ENCODE data around the gene NR2F6.

Gene NR2F6

DNA sequence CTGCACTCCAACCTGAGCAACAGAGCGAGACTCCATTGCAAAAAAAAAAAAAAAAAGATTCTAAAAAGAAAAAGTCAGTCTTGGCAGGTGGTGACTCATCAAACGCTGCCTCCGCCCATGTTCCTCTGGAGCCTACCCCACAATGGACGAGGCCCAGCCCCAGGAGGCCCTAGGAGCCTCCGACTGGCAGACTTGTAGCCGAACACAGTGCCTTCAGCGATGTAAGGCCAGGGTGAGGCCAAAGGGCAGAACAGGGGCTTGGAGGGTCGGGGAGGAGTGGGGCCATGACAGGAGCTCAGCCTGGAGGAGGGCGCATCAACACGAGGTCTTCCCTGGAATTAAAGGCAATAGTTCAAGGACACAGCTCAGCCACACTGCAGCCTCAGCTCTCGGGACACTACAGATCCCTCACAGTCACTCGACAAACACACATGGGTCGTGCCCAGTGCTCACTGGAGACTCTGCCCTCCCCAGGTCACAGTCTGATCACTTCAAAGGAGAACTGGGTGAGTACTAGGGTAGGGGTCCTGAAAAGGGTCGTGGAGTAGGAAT is 25.4 kb downstream of the NR2F6 start:
- in situ Hi-C loops (cut with MboI; ENCODE audit: low pct_unique_long_range_greater_than_20kb, low sequenced_read_pairs, unreplicated experiment) = no loop called here
- no peak for DNase-seq (ENCODE audit: low spot score)
- TF ChIP-seq, protein P1, sequence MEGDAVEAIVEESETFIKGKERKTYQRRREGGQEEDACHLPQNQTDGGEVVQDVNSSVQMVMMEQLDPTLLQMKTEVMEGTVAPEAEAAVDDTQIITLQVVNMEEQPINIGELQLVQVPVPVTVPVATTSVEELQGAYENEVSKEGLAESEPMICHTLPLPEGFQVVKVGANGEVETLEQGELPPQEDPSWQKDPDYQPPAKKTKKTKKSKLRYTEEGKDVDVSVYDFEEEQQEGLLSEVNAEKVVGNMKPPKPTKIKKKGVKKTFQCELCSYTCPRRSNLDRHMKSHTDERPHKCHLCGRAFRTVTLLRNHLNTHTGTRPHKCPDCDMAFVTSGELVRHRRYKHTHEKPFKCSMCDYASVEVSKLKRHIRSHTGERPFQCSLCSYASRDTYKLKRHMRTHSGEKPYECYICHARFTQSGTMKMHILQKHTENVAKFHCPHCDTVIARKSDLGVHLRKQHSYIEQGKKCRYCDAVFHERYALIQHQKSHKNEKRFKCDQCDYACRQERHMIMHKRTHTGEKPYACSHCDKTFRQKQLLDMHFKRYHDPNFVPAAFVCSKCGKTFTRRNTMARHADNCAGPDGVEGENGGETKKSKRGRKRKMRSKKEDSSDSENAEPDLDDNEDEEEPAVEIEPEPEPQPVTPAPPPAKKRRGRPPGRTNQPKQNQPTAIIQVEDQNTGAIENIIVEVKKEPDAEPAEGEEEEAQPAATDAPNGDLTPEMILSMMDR (IDR thresholded peaks at IDR 0.05; ENCODE audit: extremely low read depth, insufficient read depth, missing control alignments) = no peak

DNA sequence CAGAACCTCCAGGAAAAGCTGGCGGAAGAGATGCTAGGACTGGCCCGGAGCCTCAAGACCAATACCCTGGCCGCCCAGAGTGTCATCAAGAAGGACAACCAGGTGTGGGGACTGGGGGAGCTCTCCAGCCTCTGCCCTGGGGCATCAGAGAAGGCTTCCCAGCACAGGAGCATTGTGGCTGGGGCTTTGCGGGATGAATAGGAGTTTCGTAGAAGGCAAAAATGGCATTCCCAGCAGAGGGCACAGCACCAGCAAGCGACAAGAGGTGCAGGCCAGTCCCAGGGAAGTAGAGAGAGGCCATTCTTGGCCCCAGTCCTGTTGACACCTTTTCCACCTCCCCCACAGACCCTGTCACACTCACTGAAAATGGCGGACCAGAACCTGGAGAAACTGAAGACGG is 26.4 kb downstream of the NR2F6 start:
- in situ Hi-C loops (cut with MboI; ENCODE audit: low pct_unique_long_range_greater_than_20kb, low sequenced_read_pairs, unreplicated experiment) = no loop called here
- no peak for DNase-seq (ENCODE audit: low spot score)
- TF ChIP-seq, protein P1 (IDR thresholded peaks at IDR 0.05; ENCODE audit: extremely low read depth, insufficient read depth, missing control alignments) = no peak

DNA sequence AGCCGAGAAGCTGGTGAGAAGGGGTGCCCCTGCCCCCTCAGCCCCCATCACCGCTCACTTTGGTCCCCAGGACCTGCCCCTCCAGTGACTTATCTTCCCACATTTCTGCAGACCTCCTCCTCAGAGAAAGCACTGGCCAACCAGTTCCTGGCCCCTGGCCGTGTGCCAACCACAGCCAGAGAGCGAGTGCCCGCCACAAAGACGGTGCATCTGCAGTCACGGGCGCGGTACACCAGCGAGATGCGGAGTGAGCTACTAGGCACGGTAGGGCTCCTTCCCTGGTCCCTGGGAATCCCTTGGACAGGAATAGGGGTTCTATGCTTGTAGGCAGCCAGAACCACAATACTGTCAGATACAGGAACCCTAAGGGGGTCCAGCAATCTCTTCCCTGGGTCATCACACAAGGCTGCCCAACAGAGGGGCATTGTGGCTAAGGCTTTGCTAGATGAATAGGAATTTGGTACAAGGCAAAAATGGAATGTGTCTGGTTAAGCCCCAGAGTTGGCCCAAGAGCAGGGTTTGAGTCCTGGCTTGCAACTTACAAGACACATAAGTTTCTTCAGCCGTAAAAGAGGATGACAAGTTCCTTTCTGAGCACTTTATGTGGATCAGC is 29.6 kb downstream of the NR2F6 start:
- in situ Hi-C loops (cut with MboI; ENCODE audit: low pct_unique_long_range_greater_than_20kb, low sequenced_read_pairs, unreplicated experiment) = no loop called here
- DNase-seq (ENCODE audit: low spot score) = no peak
- TF ChIP-seq, protein P1 (IDR thresholded peaks at IDR 0.05; ENCODE audit: extremely low read depth, insufficient read depth, missing control alignments) = no peak

DNA sequence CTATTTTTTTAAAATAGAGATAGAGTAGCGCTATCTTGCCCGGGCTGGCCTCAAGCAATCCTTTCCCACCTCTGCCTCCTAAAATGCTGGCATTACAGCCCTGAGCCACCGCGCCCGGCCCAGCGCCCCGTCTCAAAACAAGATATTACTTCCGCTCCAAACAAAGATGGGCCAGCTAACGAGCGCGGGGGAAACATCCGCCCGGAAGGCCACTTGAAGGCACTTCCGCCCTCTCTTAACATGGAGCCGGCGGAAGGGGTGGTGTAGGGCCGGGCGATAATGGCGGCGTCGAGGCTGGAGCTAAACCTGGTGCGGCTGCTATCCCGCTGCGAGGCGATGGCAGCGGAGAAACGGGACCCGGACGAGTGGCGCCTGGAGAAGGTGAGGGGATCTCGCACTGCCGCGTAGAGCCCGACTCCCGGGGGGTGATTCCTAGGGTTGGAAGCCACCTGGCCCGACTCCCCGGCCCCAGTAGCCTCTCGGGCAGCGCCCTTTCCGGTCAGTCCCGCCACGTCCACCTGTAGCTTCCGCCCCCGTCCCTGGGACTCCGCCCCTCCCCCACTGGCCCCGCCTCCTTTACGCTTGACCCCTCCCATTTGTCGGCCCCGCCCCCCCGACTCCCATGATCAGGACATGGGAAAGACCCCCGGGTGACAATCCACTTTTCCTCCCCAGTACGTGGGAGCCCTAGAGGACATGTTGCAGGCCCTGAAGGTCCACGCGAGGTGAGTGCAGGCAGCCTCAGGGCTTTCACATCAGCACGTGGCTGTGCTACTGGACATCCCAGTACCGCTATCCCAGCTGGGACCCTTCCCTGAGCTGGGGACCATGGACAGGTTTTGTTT is 30.4 kb downstream of the NR2F6 start, which contains the start of gene USE1:
USE1 (plus strand) TSS at position 231 of the 845 bp plus-strand sequence; CDS start at position 280, 49 bp downstream.
- in situ Hi-C loops (cut with MboI; ENCODE audit: low pct_unique_long_range_greater_than_20kb, low sequenced_read_pairs, unreplicated experiment) = no loop called here
- TF ChIP-seq, protein P1 (IDR thresholded peaks at IDR 0.05; ENCODE audit: extremely low read depth, insufficient read depth, missing control alignments) = no peak

DNA sequence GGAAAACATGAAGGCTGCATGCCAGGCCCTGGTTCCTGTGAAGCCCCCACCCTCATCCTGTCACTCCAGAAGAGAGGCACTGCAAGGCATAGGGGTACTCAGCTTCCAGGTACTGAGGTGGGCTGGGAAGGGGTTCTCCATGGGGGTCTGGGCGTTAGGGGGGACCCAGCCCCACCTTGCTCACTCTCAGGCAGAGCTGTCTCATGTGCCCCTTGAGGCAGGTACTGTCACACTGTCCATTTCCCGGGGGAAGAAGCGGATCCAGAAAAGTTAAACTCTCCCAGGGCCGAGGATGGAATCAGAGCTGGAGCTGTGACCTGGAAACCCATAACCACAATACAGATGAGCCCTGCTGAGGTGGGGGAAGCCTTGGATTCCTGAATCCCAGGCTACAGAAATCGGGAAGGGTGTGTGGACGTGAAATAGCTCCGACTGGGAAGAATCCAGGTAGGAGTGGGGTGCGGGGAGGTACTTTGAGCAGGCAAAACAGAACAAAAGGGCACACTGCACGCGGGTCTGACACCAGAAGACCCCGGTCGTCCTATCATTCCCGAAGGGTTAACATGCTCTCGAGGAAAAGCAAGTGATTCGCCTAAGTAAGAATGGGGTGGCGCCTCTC is 31.1 kb downstream of the NR2F6 start:
- in situ Hi-C loops (cut with MboI; ENCODE audit: low pct_unique_long_range_greater_than_20kb, low sequenced_read_pairs, unreplicated experiment) = no loop called here
- no peak for DNase-seq (ENCODE audit: low spot score)
- TF ChIP-seq, protein P1 (IDR thresholded peaks at IDR 0.05; ENCODE audit: extremely low read depth, insufficient read depth, missing control alignments) = no peak

More for the DNA sequence above, 30.4 kb downstream of the NR2F6 start, which contains the start of gene USE1:
- peak; percentile 91 for DNase-seq (ENCODE audit: low spot score)

DNA sequence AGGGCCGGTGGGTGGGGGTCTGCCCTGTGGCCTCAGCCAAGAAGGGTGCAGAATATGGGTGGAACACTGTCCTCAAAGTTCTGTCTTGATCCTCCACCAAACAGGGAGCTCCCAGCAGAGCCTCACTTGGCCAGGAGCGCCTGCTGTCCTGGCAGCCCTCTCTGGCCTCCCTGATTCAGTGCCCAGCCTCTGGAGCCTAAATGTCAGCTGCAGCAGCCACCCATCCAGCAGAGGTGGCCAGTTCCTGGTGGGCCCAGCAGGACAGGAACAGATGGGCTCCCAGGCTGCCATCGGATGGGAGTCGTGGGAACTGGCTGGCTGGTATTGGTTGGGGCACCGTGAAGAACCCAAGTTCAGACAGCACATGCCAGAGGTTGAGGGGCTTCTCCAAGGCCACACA is 32.4 kb downstream of the NR2F6 start:
- TF ChIP-seq, protein P1 (IDR thresholded peaks at IDR 0.05; ENCODE audit: extremely low read depth, insufficient read depth, missing control alignments) = no peak
- no peak for DNase-seq (ENCODE audit: low spot score)
- in situ Hi-C loops (cut with MboI; ENCODE audit: low pct_unique_long_range_greater_than_20kb, low sequenced_read_pairs, unreplicated experiment) = no loop called here
